Cardiac muscle cell (in vitro differentiated cells and primary cell): ENCODE results near the gene TRPC4AP. TPM values are rescaled to one million over a fixed set of nuclear protein-coding genes. Genes with fewer than 3 reads are reported as not detected.

Source experiments
- DNase-seq, 2 donors: peaks; one replicate each; pipeline versions ENCODE4 v3.0.0 to v3.0.0-alpha.2; 2010 to 2017; ENCODE audit warnings: low read depth in 1 of 2, low spot score in 1 of 2
- H3K27ac ChIP-seq: fragments of 200-600 bp; sonication (generic); 2 replicates; pipeline ENCODE4 v1.5.1; 2016
- H3K27me3 ChIP-seq: fragments of 200-600 bp; sonication (generic); 2 replicates; pipeline ENCODE4 v1.6.0; 2016; ENCODE audit warnings: control low read depth
- H3K36me3 ChIP-seq: fragments of 200-600 bp; sonication (generic); 2 replicates; pipeline ENCODE4 v1.5.1; 2016; ENCODE audit warnings: control low read depth
- H3K4me1 ChIP-seq: fragments of 200-600 bp; sonication (generic); 2 replicates; pipeline ENCODE4 v1.8.1; 2017; ENCODE audit warnings: low read depth, mild to moderate bottlenecking, mixed run types
- H3K4me3 ChIP-seq: fragments of 200-600 bp; sonication (generic); 2 replicates; pipeline ENCODE4 v1.5.1; 2016; ENCODE audit warnings: mild to moderate bottlenecking
- H3K9me3 ChIP-seq: fragments of 200-600 bp; sonication (generic); 2 replicates; pipeline ENCODE4 v1.5.1; 2017; ENCODE audit warnings: low read depth, mild to moderate bottlenecking, control low read depth
- CTCF ChIP-seq: IDR thresholded peaks from 2 replicates; pipeline ENCODE4 v1.5.1; 2012; ENCODE audit warnings: low read depth, mild to moderate bottlenecking, low read length
- polyA plus RNA-seq: library from polyadenylated mRNA; unstranded; fragments of >200 nt; fragmentation: Nextera tagmentation; extraction: Ambion mirVana; gene quantifications from 2 replicates; pipeline ENCODE4 v1.2.1, GENCODE V29; 2016
- total RNA-seq: library from RNA; depleted of rRNA; stranded (reverse); fragments of >200 nt; gene quantifications from 2 replicates; pipeline ENCODE4 v1.2.3, GENCODE V29; 2016

TRPC4AP gene
- total and polyA plus RNA-seq, 2 experiments from 2014 or later, result 120 to 123 TPM

- Histone ChIP-seq H3K27me3 (no peaks in the 10 kb centered on the region), H3K36me3 (no peaks in the 10 kb centered on the region), H3K4me3 (no peak overlapping the region), H3K27ac (no peak overlapping the region), H3K9me3 (no peaks in the 10 kb centered on the region), H3K4me1 (no peaks in the 10 kb centered on the region)
- TF ChIP-seq CTCF, result no peak
- no peak for DNase-seq
These were observed 9.0 kb upstream of the TRPC4AP start for GRCh38 chr20:35101620-35102019.

GRCh38 chr20:35093267-35093884, 769 bp upstream of the TRPC4AP start:
- H3K27ac ChIP-seq, result no peak overlapping the region
- peak in 1 of 2 donors; percentile 78 for DNase-seq
- H3K27me3 ChIP-seq, result no peaks in the 10 kb centered on the region
- no peak for TF ChIP-seq CTCF
- H3K4me3 ChIP-seq, result no peak overlapping the region
- H3K9me3 ChIP-seq, result no peaks in the 10 kb centered on the region
- H3K4me1 ChIP-seq, result peaks cover 6% of the 10 kb centered on the region
- H3K36me3 ChIP-seq, result no peaks in the 10 kb centered on the region

GRCh38 chr20:35091816-35092523, 637 bp downstream of the TRPC4AP start:
- no peak for TF ChIP-seq CTCF
- Histone ChIP-seq H3K4me1 (peaks cover 10% of the 10 kb centered on the region), H3K9me3 (no peaks in the 10 kb centered on the region), H3K4me3 (peak overlapping the region; percentile 71), H3K36me3 (no peaks in the 10 kb centered on the region), H3K27me3 (no peaks in the 10 kb centered on the region), H3K27ac (peak overlapping the region; percentile 92)
- peak in 1 of 2 donors; percentile 18 for DNase-seq

GRCh38 chr20:35088231-35089145, 4.1 kb downstream of the TRPC4AP start:
- Histone ChIP-seq H3K4me1 (peaks cover 10% of the 10 kb centered on the region), H3K9me3 (no peaks in the 10 kb centered on the region), H3K36me3 (peaks cover 2% of the 10 kb centered on the region), H3K27ac (peak overlapping the region; percentile 29), H3K4me3 (no peak overlapping the region), H3K27me3 (no peaks in the 10 kb centered on the region)
- no peak for TF ChIP-seq CTCF
- peak in 1 of 2 donors; percentile 61 for DNase-seq

GRCh38 chr20:35087791-35088190, 4.8 kb downstream of the TRPC4AP start:
- no peak for TF ChIP-seq CTCF
- peak overlapping the region; percentile 29 for H3K27ac ChIP-seq
- no peak overlapping the region for H3K4me3 ChIP-seq
- no peaks in the 10 kb centered on the region for H3K9me3 ChIP-seq
- H3K4me1 ChIP-seq, result peaks cover 10% of the 10 kb centered on the region
- no peaks in the 10 kb centered on the region for H3K27me3 ChIP-seq
- H3K36me3 ChIP-seq, result peaks cover 2% of the 10 kb centered on the region
- no peak for DNase-seq
